OCI-M2 (cell line): ENCODE results near the gene MAT1A.

ENCODE experiments used
- DNase-seq: peaks from one replicate; lab custom pipeline; 2025; ENCODE audit not compliant: unreplicated experiment; lab: John Stamatoyannopoulos, UW

Gene MAT1A

DNA sequence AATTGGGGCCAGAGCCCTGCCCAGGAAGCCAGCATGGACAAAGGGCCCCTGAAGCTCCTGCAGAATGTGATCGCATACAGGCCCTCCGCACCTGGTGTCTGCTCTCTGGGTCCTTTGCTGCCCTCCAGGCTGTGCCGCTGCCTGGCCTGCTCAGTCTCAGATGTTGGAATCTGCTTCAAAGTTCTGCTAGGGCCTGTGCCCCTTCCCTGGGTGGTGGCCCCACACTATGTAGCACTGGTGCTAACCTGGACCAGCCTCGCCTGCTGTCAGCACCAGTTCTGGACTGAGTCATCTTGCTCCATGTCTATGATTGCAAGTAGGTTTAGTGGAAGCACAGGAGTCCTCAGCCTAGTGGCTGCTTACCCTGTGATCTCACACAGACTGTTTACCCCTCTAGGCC lies 6.3 kb downstream of the MAT1A start:
- DNase-seq: no peak

DNA sequence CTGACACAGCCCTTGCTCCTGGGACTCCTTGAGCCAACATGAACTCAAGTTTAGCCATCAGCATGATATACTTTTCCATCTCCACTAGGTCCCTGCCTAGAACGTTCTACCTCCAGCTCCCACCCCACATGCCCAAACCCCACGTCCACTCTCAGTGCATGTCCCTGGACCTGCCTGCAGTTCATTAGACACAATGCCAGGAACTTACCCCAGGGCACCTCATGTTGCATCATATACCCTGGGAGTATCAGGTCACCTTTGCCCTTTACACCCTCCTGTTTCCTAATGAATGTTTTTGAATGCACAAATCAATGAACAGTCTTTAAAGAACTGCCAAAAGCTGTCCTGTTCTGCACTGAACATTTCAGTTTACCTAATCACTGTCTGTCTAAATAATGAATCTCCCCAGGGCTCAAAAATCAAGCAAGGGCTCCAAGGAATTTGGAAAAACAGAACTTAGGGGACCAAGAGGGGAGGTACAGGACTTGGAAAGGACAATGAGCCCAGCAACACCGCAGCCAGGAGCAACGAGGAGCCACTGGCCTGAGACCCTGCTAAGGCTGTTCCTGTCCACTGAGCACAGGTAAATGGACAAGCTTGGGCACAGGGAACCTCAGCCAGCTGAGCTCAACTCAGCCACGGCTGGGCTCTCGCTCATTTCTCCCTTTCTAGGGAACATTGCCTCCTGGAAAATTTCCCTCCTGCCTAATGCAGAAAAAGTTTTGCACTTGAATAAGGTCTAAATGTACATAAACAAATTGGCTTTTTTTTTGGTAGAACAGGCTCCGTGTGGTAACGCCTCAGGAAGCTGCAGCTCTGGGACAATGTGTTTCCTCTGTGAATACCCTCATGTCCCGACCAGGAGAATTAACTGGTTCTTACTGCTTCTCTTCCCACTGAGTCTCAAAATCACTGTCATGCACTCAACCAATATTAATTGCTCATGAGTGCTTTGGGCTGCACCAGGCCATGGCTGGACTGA lies 7.4 kb downstream of the MAT1A start:
- no peak for DNase-seq

DNA sequence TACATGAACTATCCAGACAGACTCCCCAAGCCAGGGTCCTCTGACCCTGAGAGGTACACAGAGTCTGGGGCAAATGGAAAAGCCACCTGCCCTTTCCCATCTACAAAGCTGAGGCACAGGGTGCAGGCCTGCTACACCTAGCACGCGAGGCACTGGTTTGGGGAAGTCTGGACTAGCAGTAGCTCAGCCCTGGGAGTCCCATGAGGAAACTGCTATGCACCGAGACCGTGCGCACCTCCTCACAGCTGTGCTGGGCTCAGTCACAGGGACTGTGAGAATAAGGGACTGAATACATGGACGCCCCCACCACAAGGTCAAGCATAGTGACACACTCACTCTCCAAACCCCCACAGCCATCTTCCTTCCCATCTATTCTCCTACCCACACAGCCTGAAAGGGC lies 8.2 kb downstream of the MAT1A start:
- DNase-seq: no peak

DNA sequence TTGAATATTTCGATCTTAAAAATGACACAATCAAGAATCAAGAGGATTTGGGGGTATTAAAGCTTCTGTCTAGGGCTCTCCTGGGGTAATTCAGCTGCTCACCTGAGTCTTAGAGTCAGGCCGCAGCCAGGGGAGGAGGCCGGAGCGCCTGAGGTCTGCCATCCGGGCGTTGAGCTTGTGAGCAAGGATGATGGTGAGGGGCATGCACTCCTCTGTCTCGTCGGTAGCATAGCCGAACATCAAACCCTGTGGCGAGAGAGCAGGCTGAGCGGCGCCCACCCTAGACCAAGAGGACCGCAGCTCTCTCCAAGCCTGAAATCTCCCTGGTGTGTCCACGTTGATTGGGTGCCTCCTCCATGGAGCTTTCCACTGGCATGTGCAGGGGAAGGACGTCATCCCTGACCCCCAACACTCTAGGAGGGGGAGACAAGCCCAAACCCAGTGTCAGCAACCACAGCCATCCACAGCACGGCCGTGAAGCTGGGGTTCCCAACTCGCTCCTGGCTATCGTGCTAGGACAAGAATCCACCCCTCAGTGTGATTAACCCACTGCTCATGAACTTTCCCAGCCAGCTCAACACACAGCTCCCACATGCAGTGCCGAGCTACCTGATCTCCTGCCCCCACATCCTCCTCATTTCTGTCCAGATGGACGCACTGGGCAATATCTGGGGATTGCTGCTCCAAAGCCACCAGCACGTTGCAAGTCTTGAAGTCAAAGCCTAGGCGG lies 9.2 kb downstream of the MAT1A start:
- DNase-seq: no peak

- no peak for DNase-seq
These were observed 10.3 kb downstream of the MAT1A start for GRCh38 chr10:80279146-80279545.

DNA sequence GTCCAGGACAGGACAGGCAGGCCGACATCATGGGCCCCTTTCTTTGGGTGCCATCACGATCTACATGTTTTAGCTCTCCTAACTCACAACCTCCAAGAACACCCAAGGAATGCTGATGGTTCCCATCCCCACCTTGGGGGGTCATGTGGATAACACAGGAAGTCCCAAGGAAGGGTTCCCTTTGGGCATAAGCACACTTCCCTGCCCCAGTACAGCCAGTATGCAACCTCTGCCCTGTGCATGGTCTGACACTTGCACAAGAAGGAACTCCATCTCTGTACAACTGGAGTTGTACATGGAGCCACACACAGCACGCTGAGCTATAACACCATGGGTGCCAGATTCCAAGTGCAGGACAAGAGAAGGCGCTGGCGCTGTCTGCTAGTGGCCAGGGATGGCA lies 11.0 kb downstream of the MAT1A start:
- no peak for DNase-seq

- no peak for DNase-seq
These were observed 11.7 kb downstream of the MAT1A start for GRCh38 chr10:80277567-80278250.

GRCh38 chr10:80277016-80277415 lies 12.4 kb downstream of the MAT1A start:
- no peak for DNase-seq

GRCh38 chr10:80276335-80276734 lies 13.1 kb downstream of the MAT1A start:
- DNase-seq: no peak

DNA sequence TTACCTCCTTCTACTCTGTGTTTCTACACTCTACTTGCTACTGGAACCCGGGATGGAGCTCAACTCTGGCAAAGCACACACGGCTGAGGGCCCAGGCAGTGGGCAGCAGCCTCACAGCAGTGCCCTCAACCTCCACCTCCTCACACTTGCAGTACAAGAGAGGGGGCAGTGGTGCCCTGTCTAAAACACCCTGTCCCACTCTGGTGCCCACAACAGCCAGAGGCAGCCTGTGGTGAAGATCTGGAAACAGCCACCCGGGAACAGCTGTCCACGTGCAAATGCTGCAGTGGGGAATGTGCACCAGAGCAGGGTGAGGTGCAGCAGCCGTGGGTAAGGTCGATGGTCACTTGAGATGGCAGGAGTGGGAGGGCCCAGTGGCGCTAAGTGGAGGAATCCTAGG lies 13.7 kb downstream of the MAT1A start:
- DNase-seq: no peak

DNA sequence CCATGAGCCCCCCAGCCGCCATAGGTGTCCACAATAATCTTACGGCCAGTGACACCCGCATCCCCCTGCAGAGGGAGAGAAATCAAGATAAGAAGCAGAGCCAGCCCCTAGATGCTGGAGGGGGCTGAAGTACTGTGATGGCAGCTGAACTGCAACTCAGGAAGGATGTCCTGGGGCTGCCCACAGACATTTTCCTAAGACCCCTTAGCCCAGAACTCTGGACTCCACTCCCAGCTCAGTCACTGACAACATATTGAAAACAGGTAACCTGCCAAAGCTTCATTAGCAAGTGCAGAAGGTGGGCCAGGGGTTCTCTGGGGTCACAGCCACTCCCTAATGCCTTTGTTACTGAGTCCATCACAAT lies 14.3 kb downstream of the MAT1A start:
- DNase-seq: no peak

GRCh38 chr10:80274396-80275134 lies 14.9 kb downstream of the MAT1A start:
- DNase-seq: no peak

DNA sequence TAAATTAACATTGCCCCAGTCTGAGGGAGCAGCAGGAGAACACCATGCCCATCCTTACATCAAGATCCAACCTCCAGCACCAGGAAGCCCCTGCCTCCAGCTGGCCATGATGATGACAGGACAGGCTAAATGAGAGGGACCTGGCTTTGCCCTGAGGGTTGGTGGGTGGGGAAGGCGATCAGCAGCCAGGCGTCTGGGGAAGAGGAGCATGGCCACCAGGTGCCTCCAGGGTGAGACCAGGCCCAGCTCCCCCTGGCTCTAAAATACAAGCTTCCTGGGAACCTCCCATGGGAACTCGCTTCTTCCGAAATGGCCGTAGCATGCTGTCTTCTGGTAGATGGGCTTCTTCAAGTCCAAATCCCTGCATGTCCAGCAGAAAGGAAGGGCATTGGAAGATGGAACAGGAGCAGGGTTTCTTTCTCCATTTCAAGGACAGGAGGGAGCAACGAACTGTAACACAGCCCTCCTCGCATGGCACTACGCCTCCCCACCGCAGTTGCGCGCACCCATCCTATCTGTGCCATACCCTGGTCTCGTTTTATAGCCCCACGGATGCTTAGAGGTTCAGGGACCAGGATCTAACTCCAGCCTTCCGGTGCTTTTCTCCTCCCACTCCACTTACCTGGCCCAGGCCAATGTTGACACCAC lies 15.8 kb downstream of the MAT1A start:
- DNase-seq: no peak

DNA sequence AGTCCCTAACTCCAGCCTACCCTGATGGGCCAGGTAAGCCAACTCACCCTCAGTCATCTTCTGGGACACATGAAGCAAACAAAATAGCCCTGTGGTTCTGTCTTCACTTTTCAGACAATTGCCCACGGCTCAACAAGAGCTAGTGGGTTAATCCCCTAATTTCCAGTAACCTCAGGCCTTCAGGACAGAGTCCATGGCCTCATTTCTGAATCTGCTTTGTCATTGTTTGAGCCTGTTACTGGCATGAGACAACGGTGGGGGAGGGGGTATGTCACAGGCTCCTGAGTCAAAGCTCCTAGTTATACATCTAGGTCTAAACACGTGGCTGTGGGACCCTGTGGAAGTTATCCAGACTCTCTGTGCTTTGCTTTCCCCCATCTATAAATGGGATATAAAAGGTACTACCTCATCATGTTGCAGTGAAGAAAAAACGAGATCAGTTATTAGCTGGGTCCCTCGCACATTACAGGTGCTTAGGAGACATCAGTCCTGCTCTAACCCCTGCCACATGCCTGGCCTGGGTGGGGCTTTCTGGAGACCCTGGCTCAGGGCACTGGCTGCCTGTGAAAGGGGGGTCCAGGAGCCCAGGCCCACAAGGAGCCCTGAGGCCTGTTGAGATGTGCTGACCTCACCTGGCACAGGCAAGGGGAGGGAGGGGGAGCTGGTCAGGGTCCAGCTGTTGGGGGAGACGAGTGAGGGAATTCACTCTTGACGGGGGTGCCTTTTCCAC lies 16.5 kb downstream of the MAT1A start:
- DNase-seq: no peak

GRCh38 chr10:80271416-80271815 lies 18.0 kb downstream of the MAT1A start:
- no peak for DNase-seq

DNA sequence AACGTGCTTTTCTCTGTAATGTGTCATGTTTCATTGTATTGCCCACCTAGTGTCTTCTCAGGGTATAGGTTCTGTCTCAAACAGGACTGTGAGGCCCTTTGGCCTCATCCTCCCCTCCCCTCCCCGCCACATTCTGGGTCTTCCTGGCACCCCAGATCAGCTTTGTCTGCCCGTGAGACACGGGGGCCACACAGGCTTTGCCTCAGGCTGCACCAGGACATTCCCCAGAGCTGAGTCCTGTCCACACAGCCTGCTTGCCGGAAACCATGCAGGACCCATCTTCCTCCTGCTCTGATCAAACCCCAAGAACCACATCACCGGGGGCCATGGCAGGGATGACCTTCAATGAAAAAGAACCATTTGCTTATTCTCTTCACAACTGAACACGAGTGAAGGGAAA lies 18.6 kb downstream of the MAT1A start:
- no peak for DNase-seq

GRCh38 chr10:80268938-80269588 lies 20.4 kb downstream of the MAT1A start:
- DNase-seq: no peak

DNA sequence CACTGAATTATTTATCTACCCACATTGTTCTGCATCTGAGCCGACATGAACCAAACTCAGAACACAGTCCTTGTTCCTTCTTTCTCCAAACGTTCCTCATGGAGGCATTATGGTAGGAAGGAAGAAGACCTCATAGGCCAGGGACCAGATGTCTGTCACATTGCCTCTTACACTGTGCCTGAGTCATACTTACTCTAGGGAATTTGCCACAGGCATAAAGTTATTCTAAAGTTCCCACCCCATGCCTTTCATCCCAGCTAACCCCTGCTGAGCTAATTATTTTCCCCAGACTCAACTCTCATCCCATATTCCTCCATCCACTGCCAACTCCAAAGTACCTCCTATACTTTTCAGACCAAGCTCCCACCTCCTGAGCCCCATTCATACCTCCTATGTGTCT lies 21.2 kb downstream of the MAT1A start:
- DNase-seq: no peak

DNA sequence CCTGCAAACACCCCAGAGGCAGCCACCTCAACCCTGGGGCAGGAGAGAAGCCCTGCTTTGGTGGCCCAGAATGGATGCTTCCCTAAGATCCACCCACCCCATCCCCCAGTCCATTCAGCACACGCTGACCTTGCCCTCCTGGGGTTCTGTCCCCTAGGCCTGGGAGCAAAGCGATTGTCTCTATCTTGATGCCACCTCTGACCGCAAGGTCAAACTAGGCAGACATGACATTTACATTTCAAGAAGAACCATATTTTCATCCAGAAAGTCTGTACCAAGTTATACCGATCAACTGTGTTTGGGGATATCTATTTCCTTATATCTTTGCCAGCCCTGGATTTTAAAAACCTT lies 23.0 kb downstream of the MAT1A start:
- no peak for DNase-seq
